ENCODE results near the gene SLC5A1.

DNA sequence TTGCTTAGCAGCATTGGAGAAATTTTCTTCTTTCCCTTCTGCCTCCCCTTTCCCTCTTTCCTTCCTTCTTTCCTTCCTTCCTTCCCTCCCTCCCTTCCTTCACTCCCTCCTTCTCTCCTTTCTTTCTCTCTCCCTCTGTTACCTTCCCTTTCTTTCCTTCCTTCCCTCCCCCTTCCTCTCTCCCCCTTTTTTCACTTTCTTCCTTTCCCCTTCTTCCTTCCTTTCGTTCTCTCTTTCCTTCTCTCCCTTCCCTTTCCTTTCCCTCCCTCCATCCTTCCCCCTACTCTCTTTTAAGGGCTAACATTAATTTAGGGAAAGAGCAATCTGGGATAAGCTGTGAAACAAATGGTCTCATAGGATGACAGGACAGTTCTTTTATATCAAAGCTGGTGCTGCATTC lies 34.1 kb downstream of the SLC5A1 start:
- TF ChIP-seq CEBPB (IDR thresholded peaks at IDR 0.05; ENCODE audit: low read depth, low read length) (no peak), CHD1 (IDR thresholded peaks at IDR 0.05; ENCODE audit: low read depth, low read length) (no peak), KDM5A (IDR thresholded peaks at IDR 0.05; ENCODE audit: low read length) (no peak), RFX5 (IDR thresholded peaks at IDR 0.05; ENCODE audit: borderline replicate concordance, low read depth, low read length) (no peak), POLR2A (IDR thresholded peaks at IDR 0.05; ENCODE audit: control extremely low read depth in 1 of 2, low read depth in 2 of 2, low read length in 2 of 2) (no peak), TAF1 (IDR thresholded peaks at IDR 0.05; ENCODE audit: low read depth, low read length) (no peak), EP300 (IDR thresholded peaks at IDR 0.05; ENCODE audit: borderline replicate concordance in 1 of 2, low read depth in 2 of 2, low read length in 2 of 2) (no peak), CBX5 (IDR thresholded peaks at IDR 0.05; ENCODE audit: low read depth, low read length) (no peak), GABPA (IDR thresholded peaks at IDR 0.05; ENCODE audit: borderline replicate concordance, insufficient read depth, low read length) (no peak), BRCA1 (IDR thresholded peaks at IDR 0.05; ENCODE audit: low read depth, low read length) (no peak), SIX5 (IDR thresholded peaks at IDR 0.05; ENCODE audit: low read depth, low read length) (no peak)
- TF ChIP-seq, protein P1, sequence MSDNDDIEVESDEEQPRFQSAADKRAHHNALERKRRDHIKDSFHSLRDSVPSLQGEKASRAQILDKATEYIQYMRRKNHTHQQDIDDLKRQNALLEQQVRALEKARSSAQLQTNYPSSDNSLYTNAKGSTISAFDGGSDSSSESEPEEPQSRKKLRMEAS (IDR thresholded peaks at IDR 0.05), result no peak
- TF ChIP-seq, protein P2, sequence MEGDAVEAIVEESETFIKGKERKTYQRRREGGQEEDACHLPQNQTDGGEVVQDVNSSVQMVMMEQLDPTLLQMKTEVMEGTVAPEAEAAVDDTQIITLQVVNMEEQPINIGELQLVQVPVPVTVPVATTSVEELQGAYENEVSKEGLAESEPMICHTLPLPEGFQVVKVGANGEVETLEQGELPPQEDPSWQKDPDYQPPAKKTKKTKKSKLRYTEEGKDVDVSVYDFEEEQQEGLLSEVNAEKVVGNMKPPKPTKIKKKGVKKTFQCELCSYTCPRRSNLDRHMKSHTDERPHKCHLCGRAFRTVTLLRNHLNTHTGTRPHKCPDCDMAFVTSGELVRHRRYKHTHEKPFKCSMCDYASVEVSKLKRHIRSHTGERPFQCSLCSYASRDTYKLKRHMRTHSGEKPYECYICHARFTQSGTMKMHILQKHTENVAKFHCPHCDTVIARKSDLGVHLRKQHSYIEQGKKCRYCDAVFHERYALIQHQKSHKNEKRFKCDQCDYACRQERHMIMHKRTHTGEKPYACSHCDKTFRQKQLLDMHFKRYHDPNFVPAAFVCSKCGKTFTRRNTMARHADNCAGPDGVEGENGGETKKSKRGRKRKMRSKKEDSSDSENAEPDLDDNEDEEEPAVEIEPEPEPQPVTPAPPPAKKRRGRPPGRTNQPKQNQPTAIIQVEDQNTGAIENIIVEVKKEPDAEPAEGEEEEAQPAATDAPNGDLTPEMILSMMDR (IDR thresholded peaks at IDR 0.05; ENCODE audit: control extremely low read depth in 1 of 3, insufficient read depth in 1 of 3, low read depth in 1 of 3, low read length in 3 of 3), result no peak

Measured in H1 (cell line).